HPDE6-E6E7 (cell line): ENCODE measurements around the gene SLC25A19.

Experiments used
- DNase-seq: peaks from one replicate; pipeline ENCODE4 v3.0.0; 2011; ENCODE audit warnings: missing footprints; ENCODE audit errors: extremely low spot score

The SLC25A19 gene

DNA sequence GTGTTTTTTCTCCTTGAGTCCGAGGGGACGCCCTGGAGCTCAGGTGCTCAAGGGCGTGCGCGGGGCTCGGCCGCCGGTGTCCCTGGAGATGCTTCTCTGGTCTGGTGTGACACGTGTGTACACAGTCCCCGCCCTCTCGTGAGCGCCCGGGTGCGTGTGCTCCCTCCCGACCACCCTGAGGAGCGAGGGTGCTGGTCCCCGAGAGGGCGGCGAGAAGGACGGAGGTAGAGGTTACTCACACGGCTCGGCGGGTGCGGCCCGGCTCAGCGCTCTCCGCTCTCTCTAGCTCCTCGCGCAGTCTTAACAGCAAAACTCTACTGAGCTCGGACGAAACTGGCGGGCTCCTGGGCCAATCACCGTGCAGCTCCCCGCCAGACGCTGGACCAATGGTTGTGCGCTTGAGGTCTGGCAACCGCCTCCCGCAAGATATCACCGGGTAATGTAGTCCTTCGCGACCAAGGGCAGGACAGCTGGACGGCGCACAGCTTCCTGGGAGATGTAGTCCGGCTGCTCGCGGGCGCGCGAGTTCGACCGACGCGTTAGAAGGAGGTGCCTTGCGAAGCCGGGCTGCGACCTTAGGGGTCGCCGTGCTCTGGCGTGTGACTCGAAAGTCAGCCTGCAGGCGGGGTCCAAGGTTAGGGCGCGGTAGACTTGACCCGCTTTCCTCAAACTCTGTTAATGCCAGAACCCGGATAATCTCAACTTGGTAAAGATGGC is at the start of gene SLC25A19:
Gene SLC25A19 (minus strand): TSS at position 319 of the 717 bp plus-strand sequence. CDS start 2,669 bp downstream, outside the sequence.
- peak; percentile 100 for DNase-seq

DNA sequence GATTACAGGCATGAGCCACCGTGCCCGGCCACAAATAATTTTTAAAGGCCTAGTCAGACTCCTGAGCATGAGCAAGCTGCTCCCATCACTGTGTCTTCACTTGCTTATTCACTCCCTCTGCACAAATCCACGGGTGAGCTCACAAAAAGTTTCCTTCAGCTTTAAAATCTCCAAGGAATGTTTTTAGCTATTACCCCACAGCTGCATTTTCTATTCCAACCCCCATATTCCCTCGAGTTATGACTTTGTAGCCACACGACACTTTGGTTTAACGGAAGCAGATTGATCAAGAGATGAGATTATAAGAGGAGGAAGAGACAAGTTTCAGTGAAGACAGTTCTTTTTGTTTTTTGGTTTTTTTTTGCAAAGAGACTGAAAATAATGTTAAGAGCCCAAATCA is 49.1 kb upstream of the SLC25A19 start:
- DNase-seq: no peak

DNA sequence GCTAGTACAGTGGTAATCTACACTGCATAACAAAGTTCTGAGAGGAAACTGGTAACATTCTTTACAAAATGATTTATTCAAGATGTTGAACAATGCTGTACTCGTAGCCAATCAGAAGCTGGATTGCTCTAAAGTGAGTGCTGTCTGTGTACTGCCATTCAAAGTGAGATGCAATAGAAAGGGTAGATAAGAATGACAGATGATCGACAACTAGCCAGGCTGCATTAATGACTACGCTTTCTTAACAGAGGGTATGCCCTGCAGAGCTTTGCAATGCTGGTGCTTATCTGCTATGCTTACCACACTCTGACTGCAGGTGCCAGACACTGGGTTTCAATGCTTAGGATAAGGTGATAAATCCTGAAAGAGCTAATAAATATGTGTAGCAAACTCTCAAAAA is 46.1 kb upstream of the SLC25A19 start:
- no peak for DNase-seq

DNA sequence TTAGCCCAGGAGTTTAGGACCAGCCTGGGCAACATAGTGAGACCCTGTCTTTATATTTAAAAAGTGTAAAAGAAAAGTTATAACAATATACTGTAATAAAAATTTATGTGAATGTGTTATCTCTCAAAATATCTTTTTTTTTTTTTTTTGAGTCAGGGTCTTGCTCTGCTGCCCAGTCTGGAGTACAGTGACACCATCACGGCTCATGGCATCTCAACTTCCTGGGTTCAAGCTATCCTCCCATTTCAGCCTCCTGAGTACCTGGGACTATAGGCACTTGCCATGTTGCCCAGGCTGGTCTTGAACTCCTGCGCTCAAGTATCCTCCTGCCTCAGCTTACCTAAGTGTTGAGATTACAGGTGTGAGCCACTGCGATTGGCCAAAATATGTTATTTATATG is 45.5 kb upstream of the SLC25A19 start:
- DNase-seq: no peak

DNA sequence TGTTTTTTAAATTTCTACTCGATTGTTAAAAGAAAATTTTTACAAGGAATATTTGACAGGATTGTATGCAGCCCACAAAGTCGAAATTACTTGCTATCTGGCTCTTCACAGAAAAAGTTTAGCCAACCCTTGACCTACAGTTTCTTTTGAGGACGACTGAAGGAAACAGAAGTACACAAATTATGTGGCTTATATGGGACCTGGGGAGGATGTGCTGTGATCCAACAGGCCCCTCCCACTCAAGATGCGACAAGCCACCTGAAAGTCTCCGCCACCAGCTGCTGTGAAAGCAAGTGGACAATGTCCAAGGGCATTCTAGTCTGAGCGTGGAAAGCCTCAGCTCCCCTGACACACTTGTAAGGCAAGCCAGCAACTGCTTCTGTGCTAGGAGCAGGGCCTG is 42.4 kb upstream of the SLC25A19 start:
- no peak for DNase-seq

DNA sequence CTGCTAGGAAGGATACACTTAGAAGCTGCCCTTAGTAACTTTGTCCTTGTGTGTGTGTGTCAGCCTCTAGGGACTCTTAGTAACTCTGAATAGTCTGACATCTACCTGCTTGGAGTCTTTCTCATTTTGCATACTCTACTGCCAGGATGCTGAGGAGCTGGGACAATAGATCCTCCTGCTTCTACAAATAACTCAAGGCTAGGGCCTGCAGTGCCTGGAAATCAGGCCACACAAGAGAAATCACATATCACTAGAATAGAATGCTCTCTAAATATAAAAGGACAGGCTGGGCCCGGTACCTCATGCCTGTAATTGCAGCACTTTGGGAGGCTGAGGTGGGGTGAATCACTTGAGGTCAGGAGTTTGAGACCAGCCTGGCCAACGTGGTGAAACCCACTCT is 38.5 kb upstream of the SLC25A19 start:
- no peak for DNase-seq

DNA sequence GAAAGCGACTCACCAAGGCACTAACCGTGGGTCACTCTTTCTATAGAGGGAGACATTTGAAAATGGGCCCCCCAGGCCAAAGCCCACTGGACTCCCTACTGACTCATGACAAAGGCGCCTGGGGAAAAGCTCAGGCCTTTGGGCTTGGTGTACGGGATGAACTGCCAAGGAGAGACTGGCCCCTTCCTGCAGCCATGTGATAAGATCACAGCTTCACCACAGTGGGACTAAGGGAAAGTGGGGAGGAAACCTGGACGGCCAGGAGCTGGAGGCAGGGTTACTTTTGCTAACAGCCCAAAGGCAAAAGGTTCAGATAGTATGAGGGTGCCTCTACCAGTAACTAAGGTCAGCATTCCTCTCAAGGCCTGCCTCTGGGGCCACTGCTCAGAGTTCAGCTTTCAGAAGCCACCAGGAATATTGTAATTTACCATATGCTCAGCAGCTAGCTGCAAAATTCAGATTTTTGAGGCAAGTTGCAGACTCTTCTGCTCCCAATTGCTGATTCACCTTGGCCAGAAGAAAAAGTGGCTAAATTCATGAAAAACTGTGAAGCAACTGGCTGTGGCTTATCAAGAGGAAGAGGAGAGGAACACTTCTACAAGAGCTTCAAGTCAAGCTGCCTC is 37.1 kb upstream of the SLC25A19 start:
- DNase-seq: no peak

DNA sequence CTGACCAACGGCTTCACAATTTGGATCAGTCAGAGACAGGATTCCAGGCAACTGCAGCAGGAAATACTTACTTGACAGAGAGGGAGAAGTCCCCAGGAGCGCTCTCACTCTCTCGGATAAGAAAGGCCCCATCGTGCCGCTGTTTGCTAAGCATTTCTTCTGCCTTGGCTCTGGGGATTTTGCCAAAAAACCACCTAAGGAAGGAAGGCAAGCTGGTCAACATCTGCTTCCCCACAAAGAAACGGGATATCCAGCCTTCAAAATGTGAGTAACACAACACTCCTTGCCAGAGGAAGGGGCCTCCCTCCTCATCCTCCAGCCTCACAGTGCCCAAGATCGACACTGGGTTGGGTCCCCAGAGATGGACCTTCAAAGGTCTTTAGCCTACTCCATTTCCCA is 36.6 kb upstream of the SLC25A19 start:
- DNase-seq: no peak

DNA sequence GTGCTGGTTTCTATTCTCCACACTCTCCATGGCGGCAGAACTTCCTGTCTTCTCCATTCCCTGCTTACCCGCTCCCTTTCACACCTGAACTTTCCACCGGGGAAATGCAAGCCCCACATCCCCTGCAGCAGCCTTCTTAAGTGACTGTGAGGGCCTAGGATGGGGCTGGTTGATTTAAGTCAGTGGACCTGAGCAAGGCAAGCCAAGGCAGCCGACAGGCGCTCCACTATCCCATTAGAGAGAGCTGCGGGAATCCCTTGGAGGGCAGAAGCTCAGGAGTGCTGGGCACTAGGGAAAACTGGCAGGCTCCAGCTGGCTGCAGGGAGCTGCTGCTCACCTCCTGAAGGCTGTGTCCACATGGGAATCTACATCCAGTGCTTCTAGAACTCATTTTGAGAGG is 36.1 kb upstream of the SLC25A19 start:
- DNase-seq: no peak

DNA sequence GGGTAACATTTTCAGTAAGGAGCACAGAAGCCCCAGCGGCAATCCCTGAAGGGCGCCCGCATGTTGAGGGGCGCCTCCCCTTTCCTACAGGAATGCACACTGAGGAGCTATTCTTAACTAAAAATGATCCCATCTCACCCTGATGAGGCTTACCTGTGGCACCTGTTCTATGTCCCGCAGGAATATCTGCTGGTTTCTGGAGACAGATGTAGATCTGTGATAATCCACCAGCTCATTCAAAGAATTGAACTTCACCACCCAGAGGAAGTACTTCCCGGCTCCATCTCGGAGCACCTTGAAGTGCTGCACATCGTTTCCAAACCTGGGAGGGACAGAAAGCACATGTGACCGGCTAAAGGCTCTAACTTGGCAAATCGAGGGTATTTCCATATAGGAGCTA is 32.3 kb upstream of the SLC25A19 start:
- no peak for DNase-seq

DNA sequence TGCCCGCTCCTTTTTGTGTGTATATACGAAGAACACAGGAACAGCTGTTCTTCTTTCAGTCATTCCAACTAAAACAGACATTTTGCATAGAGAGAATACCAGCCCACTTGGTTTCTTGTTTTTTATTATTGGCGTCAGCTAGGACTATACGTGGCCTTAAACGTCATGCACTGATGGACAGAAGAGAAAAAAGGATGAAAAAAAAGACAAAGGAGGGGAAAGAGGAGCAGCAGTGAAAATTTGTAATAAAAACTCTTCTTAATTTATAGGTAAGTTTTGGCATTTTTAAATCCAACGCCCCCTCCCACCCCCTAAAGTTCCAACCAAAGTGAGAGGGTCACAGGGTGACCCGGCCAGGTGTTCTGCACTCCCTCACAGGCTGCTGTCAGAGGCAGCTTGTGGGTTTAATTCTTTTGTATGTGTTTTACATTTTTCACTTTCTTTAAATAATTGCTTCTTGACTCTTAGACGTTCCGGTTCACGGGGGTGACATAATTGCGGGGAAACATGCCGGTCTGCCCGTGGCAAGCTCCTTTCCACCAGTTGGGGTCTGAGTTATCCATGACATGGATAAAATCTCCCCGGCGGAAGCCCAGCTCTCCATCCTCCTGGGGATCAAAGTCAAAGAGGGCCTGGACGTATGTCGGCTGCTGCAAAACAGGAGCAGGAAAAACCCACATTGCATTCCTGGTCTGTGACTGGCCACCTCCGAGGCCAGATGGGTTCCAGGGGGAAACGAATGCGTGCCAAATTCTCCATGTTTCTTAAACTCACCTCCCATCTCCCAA is 30.9 kb upstream of the SLC25A19 start:
- DNase-seq: no peak

DNA sequence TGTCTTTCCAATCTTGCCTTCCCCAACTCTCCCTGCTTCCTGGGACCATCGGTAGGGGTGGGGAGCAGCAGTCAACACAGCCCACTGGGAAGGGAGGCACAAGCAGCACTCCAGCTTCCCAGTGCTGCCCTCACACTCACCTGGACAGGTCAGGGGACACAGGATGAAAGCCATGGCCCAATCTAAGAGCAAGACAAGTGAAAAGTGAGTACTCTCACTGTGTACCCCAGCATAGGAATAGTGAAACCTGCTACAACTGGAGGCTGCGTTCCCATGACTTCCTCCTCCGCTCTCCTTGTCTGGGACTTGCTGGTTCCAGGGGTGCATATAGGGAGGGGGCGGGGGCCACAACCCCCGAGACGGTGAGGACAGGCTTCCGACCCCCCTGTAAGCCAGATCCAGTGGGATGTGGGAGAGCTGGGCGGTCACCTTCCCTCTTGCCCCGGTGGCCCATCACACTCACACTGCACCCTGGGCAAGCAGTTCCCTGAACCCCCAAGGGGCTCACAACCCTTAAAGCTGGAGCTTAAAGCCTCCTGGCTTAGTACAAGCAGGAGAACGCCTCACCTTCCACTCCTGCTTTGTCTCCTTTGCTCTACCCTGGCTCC is 29.5 kb upstream of the SLC25A19 start:
- DNase-seq: no peak

DNA sequence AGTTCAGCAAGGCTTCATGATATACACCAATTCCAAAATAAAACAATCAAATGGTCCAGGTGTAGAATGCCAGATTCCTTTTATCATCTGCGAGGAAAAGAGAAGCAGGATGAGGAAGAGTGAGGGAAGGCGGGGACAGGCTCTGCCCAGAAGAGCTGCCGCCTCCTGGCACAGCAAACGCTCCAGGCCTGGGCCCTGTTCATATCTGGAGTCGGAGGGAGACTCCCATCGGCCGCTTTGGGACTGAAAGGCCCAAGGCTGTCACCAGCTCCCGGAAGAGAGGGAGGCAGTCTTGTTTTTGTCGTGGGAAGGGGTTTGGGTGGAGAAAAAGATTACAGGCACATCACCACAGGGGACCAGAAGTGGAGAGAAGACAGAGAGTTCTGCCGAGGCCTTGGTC is 29.0 kb upstream of the SLC25A19 start:
- no peak for DNase-seq

DNA sequence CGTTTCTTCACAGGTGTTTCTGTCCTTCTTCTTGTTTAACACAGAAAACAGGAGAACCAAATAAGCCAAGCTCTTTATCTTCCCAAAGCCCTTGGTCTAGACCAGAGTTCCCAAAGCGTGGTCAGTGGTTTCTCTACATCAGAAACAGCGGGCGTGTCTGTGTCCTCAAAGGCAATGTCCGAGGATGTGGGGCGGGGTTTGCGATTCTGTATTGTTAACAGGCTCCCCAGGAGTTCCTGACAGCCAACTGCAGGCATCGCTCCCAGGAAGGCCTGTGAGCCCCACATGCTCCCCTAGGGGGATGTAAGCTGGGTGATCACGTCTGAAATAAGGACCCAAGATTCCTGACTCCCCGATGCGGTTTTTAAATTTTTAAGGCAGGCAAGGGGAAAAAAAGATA is 28.4 kb upstream of the SLC25A19 start:
- DNase-seq: no peak

DNA sequence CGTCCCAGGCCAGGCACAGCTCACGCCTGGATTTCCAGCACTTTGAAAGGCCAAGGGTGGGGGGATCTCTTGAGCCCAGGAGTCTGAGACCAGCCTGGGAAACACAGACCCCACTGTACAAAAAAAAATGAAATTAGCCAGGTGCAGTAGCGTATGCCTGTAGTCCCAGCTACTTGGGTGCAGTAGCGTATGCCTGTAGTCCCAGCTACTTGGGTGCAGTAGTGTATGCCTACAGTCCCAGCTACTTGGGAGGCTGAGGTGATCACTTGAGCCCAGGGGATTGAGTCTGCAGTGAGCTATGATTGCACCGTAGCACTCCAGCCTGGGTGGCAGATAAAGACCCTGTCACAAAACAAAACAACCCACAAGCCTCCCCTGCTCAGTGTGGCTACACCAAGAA is 27.0 kb upstream of the SLC25A19 start:
- no peak for DNase-seq

DNA sequence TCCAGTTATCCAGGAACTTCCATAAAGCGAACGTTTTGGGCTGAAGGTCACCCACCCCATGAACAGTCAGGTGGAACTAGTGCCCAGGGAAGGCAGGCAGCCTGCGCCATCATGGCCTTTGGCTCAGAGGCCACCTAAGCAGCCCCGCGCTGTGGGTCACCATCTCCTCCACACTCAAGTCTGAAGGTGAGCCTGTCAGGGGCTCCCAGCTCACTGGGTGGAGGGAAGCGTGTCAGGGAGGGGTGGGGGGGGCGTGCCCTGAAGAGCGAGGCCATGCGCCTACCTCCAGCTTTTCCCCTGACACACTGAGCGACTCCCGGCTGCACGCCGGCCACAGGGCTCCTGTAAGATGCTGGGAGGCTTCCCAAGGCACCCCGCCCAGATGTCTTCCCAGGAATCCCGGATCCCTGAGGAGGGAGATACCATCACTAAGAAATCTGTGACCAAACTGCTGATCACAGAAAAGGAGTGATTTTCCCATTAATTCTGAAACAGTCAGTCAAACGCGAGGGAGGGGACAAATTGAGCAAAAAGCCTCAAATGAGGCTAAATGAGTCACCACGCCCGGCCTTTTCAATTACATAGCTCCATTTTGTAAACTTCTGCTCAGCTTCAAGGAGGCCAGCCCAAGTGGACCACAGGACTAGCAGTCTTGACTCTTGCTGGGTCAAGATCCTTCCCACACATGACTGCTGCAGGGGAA is 26.5 kb upstream of the SLC25A19 start:
- no peak for DNase-seq

DNA sequence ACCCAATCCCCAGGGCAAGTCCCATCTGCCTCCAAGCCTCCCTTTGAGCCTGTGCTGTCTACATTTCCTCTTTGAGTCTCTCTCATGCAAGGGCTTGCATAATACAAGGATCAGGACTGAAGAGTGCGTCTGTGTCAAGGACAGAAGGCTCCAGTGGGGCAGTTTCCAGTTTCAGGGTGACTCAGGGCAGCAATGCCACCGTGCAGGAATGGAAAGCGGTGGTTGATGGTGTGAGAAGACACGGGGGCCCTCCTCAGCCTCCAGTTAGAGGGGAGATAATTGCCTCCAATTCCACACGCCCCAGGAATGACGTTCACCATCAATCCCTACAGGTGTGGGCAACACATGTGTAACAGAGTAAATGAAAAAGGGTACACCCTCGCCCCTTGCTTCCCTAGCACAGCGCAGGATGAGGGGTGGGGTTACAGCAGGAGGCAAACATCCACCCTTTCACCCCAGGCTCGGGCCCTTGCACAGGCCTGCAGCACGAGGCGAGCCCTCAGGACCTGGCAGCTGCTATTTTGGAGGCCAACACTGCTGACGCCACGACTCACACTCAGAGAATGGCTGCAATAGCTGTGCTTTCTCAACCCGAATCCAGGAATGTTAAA is 24.8 kb upstream of the SLC25A19 start:
- no peak for DNase-seq

DNA sequence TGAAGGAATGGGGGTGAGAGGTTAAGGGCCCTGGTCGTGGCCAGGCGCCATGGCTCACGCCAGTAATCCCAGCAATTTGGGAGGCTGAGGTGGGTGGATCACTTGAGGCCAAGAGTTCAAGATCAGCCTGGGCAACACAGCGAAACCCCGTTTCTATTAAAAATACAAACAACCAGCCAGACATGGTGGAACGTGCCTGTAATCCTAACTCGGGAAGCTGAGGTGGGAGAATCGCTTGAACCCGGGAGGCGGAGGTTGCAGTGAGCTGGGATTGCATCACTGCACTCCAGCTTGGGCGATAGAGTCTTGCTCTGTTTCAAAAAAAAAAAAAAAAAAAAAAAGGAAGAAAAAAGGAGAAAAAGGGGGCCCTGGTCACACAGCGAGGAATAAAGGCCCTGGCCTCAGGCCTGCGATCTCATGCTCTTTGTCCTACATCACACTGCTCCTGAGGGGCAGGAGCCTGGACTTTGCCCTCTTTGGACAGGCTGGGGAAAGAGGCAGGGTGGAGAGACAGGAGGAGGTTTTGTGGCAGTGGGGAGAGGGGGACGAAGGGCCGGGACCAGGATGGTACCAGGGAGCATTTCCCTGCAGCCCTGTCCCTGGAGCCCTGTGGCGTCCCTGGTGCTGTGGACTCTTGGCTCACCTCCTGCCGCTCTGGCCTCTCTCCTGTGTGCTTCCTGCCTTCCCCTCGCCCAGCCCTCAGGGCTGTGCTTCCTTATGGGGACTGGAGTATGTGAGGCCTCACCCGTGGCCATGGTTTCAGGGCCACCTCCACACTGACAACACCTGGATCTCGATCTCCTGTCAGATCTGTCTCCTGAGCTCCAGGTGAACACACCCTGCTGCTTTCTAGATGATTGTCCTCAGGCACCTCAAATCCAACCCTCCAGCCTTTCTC is 19.7 kb upstream of the SLC25A19 start:
- no peak for DNase-seq

DNA sequence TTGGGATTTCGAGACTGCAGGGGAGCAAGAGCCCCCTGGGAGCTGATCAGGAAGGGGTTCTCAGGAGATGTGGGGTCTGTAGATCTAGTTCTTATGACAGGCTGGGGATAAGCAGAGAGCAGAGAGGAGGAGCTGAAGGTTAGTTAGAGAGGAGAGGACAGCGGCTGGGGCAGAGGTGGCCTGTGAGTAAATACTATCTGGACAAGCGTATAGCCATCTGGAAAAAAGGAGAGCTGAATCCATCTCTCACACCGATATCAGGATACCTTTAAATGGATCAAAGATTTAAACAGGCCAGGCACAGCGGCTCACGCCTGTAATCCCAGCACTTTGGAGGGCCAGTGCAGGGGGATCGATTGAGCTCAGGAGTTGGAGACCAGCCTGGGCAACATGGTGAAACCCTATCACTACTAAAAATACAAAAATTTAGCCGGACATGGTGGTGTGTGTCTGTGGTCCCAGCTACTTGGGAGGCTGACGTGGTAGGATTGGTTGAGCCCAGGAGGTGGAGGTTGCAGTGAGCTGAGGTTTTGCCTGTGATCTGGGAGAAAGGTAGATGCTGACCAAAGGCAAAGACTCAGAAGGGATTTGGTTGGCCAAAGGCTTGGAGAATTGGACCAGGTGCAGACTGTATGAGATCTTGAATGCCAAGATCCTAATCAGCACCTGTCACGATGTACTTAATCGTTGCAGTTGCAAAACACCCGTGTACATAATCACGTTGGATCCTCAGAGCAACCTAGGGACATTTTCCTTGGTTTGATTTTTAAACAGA is 18.9 kb upstream of the SLC25A19 start:
- no peak for DNase-seq
